Nephron progenitor cell (in vitro differentiated cells): ENCODE measurements around the gene SMAD3.

Experiments used
- DNase-seq: peaks from one replicate; pipeline ENCODE4 v3.0.0; 2021
- H3K27ac Mint-ChIP-seq: 2 replicates; pipeline ENCODE4 v1.8.0; 2021; ENCODE audit warnings: mild to moderate bottlenecking, moderate library complexity, mixed read lengths
- H3K27me3 Mint-ChIP-seq: 2 replicates; pipeline ENCODE4 v1.8.0; 2021; ENCODE audit warnings: mild to moderate bottlenecking, low read depth, mixed read lengths; ENCODE audit not compliant: poor library complexity
- H3K36me3 Mint-ChIP-seq: 2 replicates; pipeline ENCODE4 v1.8.0; 2021; ENCODE audit warnings: low read depth, mixed read lengths
- H3K4me1 Mint-ChIP-seq: 2 replicates; pipeline ENCODE4 v1.8.0; 2021; ENCODE audit warnings: mixed read lengths
- H3K4me3 Mint-ChIP-seq: 2 replicates; pipeline ENCODE4 v1.8.0; 2021; ENCODE audit warnings: mild to moderate bottlenecking, moderate library complexity, mixed read lengths
- H3K9me3 Mint-ChIP-seq: 2 replicates; pipeline ENCODE4 v1.8.0; 2021; ENCODE audit warnings: mild to moderate bottlenecking, moderate library complexity, mixed read lengths
- TF ChIP-seq, protein P1 (sequence below): fragments of 200-600 bp; sonication (generic); IDR thresholded peaks from 2 replicates; pipeline ENCODE4 v1.5.0; 2021; ENCODE audit warnings: antibody characterized with exemption

Gene SMAD3

DNA sequence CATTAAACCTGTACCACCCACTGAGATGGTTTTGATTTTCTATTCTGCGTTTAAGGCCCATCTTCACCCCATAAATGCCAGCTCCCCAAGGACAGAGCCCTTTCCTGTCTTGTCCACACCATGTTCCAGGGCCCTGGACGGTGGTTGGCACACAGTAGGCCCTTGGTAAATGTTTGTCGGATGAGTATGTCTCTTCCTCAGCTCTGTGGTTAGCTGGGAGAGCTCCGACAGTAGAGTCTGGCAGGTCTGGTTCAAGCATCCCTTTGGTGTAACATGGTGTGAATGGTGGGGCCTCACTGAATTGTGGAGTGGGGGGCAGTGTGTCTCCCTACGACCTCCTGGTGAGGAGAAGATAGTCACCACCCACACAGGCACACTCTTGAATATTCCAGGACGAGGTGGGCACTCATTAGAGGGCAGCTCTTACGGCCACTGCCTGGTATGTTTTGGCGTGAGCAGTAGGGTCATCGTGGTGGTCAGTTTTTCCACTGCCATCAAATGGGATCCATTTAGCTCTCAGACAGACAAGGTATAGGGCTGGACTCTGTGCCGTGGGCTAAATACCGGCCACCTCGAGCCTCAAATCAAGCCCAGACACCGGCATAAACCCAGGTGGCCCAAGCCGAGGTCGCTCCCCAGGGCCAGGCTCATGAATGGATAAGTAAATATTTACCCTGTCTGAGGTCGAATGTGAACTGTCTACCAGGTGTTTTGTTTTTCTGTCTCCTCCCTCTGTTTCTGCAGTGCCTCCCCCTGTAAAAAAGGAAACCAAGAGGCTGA is 61.3 kb downstream of the SMAD3 start:
- TF ChIP-seq, protein P1, sequence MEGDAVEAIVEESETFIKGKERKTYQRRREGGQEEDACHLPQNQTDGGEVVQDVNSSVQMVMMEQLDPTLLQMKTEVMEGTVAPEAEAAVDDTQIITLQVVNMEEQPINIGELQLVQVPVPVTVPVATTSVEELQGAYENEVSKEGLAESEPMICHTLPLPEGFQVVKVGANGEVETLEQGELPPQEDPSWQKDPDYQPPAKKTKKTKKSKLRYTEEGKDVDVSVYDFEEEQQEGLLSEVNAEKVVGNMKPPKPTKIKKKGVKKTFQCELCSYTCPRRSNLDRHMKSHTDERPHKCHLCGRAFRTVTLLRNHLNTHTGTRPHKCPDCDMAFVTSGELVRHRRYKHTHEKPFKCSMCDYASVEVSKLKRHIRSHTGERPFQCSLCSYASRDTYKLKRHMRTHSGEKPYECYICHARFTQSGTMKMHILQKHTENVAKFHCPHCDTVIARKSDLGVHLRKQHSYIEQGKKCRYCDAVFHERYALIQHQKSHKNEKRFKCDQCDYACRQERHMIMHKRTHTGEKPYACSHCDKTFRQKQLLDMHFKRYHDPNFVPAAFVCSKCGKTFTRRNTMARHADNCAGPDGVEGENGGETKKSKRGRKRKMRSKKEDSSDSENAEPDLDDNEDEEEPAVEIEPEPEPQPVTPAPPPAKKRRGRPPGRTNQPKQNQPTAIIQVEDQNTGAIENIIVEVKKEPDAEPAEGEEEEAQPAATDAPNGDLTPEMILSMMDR, result no peak
- peaks cover 91% of the 10 kb centered on the region for H3K4me1 Mint-ChIP-seq
- no peak for DNase-seq
- peak overlapping the region; percentile 10 for H3K4me3 Mint-ChIP-seq
- H3K27me3 Mint-ChIP-seq, result peaks cover 5% of the 10 kb centered on the region
- H3K9me3 Mint-ChIP-seq, result no peaks in the 10 kb centered on the region
- peak overlapping the region; percentile 68 for H3K27ac Mint-ChIP-seq
- H3K36me3 Mint-ChIP-seq, result peaks cover 5% of the 10 kb centered on the region

DNA sequence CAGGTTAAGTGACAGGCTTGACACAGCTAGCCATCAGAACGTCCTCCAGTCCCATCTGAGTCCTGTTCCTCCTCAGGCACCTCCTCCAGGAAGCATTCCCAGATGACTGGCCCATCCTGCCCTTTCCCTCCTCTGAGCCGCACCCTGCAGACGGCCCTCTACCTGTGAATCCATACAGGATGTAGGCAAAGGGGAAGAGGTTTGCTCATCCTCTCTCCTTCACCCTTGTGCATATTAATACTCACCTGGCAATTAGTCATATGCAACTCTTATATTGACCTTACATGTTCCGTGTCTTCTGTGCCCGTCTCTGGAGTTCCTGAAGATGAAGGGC is 61.9 kb downstream of the SMAD3 start:
- H3K36me3 Mint-ChIP-seq, result peaks cover 5% of the 10 kb centered on the region
- H3K4me3 Mint-ChIP-seq, result peak overlapping the region; percentile 10
- H3K9me3 Mint-ChIP-seq, result no peaks in the 10 kb centered on the region
- DNase-seq, result no peak
- TF ChIP-seq, protein P1, result no peak
- H3K4me1 Mint-ChIP-seq, result peaks cover 91% of the 10 kb centered on the region
- peaks cover 5% of the 10 kb centered on the region for H3K27me3 Mint-ChIP-seq
- peak overlapping the region; percentile 3 for H3K27ac Mint-ChIP-seq

DNA sequence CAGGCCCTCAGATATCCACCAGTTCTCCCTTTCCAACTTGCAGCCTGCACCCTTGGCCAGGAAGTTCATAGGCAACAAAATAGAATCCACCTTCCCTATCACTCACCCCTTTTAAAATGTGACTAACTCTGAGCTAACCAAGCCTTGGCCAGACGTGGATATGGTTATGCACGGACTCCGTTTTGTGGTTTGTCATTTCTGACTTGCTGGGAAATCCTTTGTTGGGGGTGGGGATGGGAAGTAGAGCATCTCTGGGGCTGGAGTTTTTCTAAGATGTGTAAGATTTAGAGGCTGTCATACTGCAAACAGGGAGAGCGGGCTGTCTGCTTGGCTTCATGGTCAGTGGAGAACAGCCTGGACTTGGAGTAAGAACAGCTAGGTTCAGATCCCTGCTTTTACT is 62.6 kb downstream of the SMAD3 start:
- Mint-ChIP-seq H3K4me3 (peak overlapping the region; percentile 3), H3K9me3 (no peaks in the 10 kb centered on the region), H3K27me3 (peaks cover 5% of the 10 kb centered on the region), H3K27ac (no peak overlapping the region), H3K4me1 (peaks cover 93% of the 10 kb centered on the region), H3K36me3 (peaks cover 5% of the 10 kb centered on the region)
- TF ChIP-seq, protein P1, result no peak
- no peak for DNase-seq

DNA sequence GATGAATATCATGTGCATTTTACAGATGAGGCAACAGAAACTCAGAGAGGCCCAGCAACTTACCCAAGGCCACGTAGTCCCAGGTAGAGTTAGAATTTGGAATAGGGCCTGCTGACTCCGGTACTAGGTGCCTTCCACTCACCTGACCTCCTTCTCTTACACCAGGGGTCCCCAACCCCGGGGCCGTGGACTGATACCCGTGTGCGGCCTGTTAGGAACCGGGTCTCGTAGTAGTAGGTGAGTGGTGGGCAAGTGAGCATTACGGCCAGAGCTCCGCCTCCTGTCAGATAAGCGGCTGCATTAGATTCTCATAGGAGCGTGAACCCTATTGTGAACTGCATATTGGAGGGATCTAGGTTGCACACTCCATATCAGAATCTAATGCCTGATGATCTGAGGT is 64.8 kb downstream of the SMAD3 start:
- H3K9me3 Mint-ChIP-seq, result no peaks in the 10 kb centered on the region
- peaks cover 5% of the 10 kb centered on the region for H3K36me3 Mint-ChIP-seq
- peaks cover 5% of the 10 kb centered on the region for H3K27me3 Mint-ChIP-seq
- H3K4me1 Mint-ChIP-seq, result peaks cover 95% of the 10 kb centered on the region
- H3K4me3 Mint-ChIP-seq, result no peak overlapping the region
- DNase-seq, result no peak
- TF ChIP-seq, protein P1, result no peak
- no peak overlapping the region for H3K27ac Mint-ChIP-seq

DNA sequence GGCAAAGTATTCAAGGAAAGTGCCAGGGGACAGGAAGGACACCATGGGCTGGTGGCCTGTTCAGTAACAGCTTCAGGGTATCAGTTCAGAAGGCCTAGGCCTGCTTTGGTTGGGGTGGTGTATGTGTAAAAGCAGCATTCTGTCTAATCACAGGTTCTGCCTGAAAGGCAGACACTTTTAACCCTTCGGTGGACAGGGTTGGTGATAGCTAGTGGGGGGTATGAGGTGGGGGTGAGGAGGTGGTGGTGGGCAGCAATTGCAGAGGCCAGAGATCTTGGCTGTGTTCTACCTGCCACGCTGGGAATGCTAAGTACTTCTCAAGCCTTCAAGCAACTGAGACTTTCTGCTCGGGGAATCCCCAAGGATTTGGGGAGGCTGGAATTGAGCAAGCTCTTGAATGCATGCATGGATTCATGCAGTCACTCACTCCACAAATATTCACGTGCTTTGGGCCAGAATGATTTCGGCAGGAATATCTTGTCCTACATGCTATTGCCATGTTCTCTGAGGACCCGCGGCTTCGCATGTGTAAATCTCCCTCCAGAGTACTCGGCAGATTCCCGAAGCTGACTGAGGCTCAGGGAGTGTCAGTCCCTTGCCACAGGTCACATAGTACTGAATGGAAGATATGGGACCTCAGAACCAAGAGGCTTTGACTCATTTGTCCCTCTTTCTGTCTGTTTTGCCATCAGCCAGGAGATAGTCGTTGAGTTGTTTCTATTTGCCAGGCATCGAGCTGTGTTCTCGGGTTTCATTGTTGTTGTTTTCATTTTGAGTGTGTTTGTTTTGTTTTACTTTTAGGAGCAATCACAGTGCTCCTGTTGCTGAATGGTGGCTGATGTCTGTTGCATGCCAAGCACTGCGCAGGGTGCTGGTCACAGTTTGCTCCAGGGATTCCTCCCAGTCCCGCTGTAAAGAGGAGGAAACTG is 65.5 kb downstream of the SMAD3 start:
- TF ChIP-seq, protein P1, result no peak
- Mint-ChIP-seq H3K36me3 (peaks cover 5% of the 10 kb centered on the region), H3K27ac (peak overlapping the region; percentile 82), H3K4me1 (peaks cover 95% of the 10 kb centered on the region), H3K27me3 (peaks cover 5% of the 10 kb centered on the region), H3K4me3 (peak overlapping the region; percentile 34), H3K9me3 (no peaks in the 10 kb centered on the region)
- no peak for DNase-seq
